Naive thymus-derived CD4-positive, alpha-beta T cell (primary cell): ENCODE data around the gene PKP4. TPM values are rescaled to one million over a fixed set of nuclear protein-coding genes. Genes with fewer than 3 reads are reported as not detected.

Experiments
- ATAC-seq: fragments of 150-1000 bp; cut with Tn5 transposase; 2 replicates; pipeline ENCODE4 v1.10.0; 2021; ENCODE audit warnings: mild to moderate bottlenecking, moderate library complexity
- CTCF ChIA-PET: fragments of 350-600 bp; sonication (Branson Sonifier 250); formaldehyde crosslinking; loops from one replicate; lab custom pipeline; 2021; ENCODE audit warnings: antibody characterized with exemption; lab: Charles Lee
- POLR2A ChIA-PET: fragments of 350-600 bp; sonication (Branson Sonifier 250); formaldehyde crosslinking; loops from one replicate; lab custom pipeline; 2021; ENCODE audit warnings: antibody characterized with exemption, inconsistent platforms; lab: Charles Lee
- DNase-seq, 9 donors: peaks; one replicate each; pipeline versions ENCODE4 v3.0.0 to v3.0.0-alpha.2; 2020 to 2022; ENCODE audit warnings: mixed read lengths in 1 of 9
- H3K27ac ChIP-seq: one replicate; pipeline ENCODE4 v1.7.0; 2013; ENCODE audit warnings: mild to moderate bottlenecking, low read depth, low read length, moderate library complexity
- H3K27me3 ChIP-seq, 2 donors: one replicate each; pipeline ENCODE4 v1.7.0; 2013; ENCODE audit warnings: low read length in 2 of 2, mild to moderate bottlenecking in 2 of 2, moderate library complexity in 2 of 2; ENCODE audit not compliant: control insufficient read depth in 2 of 2, insufficient read depth in 2 of 2
- H3K36me3 ChIP-seq, 3 experiments: 1 replicate in 2 of 3; 2 replicates in 1 of 3; pipeline ENCODE4 v1.7.0; 2013; ENCODE audit warnings: low read length in 3 of 3, mild to moderate bottlenecking in 3 of 3, moderate library complexity in 1 of 3; ENCODE audit not compliant: insufficient read depth in 3 of 3, control insufficient read depth in 2 of 3
- H3K4me1 ChIP-seq, 2 donors: one replicate each; pipeline ENCODE4 v1.7.0; 2013; ENCODE audit warnings: low read length in 2 of 2, mild to moderate bottlenecking in 2 of 2, moderate library complexity in 1 of 2; ENCODE audit not compliant: control insufficient read depth in 2 of 2, insufficient read depth in 2 of 2
- H3K4me3 ChIP-seq: 2 replicates; pipeline ENCODE4 v1.7.0; 2013; ENCODE audit warnings: mild to moderate bottlenecking, low read length
- H3K9me3 ChIP-seq, 3 experiments: 1 replicate in 2 of 3; 2 replicates in 1 of 3; pipeline ENCODE4 v1.7.0; 2013; ENCODE audit warnings: low read length in 3 of 3; ENCODE audit not compliant: control insufficient read depth in 2 of 3
- H3K27ac Mint-ChIP-seq, 9 donors: one replicate each; pipeline ENCODE4 v1.8.0; 2020 to 2022; ENCODE audit warnings: mixed read lengths in 9 of 9, mild to moderate bottlenecking in 8 of 9, moderate library complexity in 5 of 9, inconsistent platforms in 2 of 9
- H3K27me3 Mint-ChIP-seq, 5 donors: one replicate each; pipeline ENCODE4 v1.8.0; 2021 to 2022; ENCODE audit warnings: mixed read lengths in 5 of 5, mild to moderate bottlenecking in 1 of 5
- H3K36me3 Mint-ChIP-seq, 5 donors: one replicate each; pipeline ENCODE4 v1.8.0; 2020 to 2022; ENCODE audit warnings: mixed read lengths in 5 of 5, mild to moderate bottlenecking in 3 of 5, inconsistent platforms in 1 of 5
- H3K4me1 Mint-ChIP-seq, 7 donors: one replicate each; pipeline ENCODE4 v1.8.0; 2020 to 2022; ENCODE audit warnings: mixed read lengths in 7 of 7, mild to moderate bottlenecking in 3 of 7, inconsistent platforms in 1 of 7
- H3K4me3 Mint-ChIP-seq, 10 donors: one replicate each; pipeline ENCODE4 v1.8.0; 2020 to 2022; ENCODE audit warnings: mild to moderate bottlenecking in 10 of 10, mixed read lengths in 10 of 10, moderate library complexity in 6 of 10, inconsistent platforms in 2 of 10
- H3K9me3 Mint-ChIP-seq, 11 donors: one replicate each; pipeline ENCODE4 v1.8.0; 2020 to 2022; ENCODE audit warnings: mixed read lengths in 11 of 11, mild to moderate bottlenecking in 4 of 11, inconsistent platforms in 1 of 11, moderate library complexity in 1 of 11
- intact Hi-C, 2 donors: fragments of 100-400 bp; cut with micrococcal nuclease; formaldehyde crosslinking; loops; one replicate each; pipeline ENCODE4 v1.15.1; 2023
- polyA plus RNA-seq, 2 donors: library from polyadenylated mRNA; unstranded; fragments of 300-500 nt; fragmentation: Illumina TruSeq; gene quantifications; one replicate each; pipeline ENCODE4 v1.2.3, GENCODE V29; 2021
- total RNA-seq, 6 experiments: library from RNA in 5 of 6; stranded (reverse) in 5 of 6; gene quantifications; 1 replicate in 5 of 6; 2 replicates in 1 of 6; pipeline ENCODE4 v1.2.3 and lab custom pipeline; 2021 to 2026

Gene PKP4
- total and polyA plus RNA-seq, 7 experiments from 2014 or later: 1.3 to 33.2 (median 16.6) TPM

DNA sequence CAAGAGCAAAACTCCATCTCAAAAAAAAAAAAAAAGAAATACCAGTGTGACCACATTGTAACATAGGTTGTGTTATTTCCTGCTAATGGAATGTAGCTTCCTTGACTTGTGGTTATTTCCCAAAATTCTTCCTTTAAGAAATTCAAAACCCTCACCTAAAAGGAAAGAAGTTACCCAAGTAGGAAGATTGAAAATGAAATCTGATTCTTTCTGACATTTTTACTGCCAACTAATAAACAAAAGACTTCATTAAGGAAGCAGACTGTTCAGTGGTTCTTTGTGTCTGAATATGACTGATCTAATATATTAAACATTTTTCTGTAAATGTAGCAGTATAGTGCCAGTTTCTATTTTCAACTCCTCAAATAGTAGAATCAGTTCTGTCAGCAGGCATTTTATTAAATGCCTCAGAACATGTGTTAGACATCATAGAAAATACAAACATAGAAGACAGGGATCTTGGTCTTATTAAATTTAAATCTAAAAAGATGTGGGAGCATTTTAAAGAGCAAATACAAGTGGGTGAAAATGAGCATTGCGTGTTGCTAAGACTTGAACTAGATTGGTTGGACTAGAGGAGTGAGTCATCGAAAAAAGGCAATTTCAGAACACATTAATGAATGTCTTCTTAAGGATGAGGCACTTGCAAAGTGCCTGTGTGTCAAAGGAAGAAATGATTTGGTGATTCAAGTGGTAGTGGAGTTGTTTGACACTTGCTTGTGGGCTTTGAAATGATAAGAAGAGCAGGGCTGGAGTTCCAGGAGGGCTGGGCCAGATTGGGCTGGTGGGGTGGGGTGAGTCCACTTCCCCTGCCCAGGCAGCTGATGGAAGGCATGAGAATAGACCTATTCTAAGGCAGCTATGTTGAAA lies 53.4 kb downstream of the PKP4 start:
- intact Hi-C loops: no loop called here

DNA sequence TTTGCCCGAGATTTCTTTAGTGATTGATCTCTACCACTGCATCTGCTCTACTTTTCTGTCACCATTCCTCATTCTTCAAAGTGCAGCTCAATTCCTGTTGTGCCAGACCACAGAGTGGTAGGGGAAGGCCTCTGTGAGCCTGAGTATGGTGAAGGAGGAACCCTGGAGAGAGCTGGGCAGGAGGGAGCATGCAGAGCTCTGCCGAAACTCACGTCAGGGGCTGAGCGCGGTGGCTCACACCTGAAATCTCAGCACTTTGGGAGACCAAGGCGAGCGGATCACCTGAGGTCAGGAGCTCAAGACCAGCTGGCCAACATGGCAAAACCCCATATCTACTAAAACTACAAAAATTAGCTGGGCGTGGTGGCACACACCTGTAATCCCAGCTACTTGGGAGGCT lies 54.1 kb downstream of the PKP4 start:
- CTCF ChIA-PET: no interaction called here
- Histone ChIP-seq H3K36me3 (no peaks in the 10 kb centered on the region), H3K4me3 (no peak overlapping the region), H3K9me3 (no peaks in the 10 kb centered on the region), H3K27me3 (no peaks in the 10 kb centered on the region), H3K27ac (no peak overlapping the region), H3K4me1 (no peaks in the 10 kb centered on the region)
- intact Hi-C loops: no loop called here
- Mint-ChIP-seq H3K9me3 (peaks cover 0 to 1% (median 0%) of the 10 kb centered on the region in 11 donors), H3K27me3 (no peaks in the 10 kb centered on the region), H3K4me1 (peaks cover 0 to 7% (median 4%) of the 10 kb centered on the region in 7 donors), H3K36me3 (peaks cover 6 to 19% (median 8%) of the 10 kb centered on the region in 5 donors), H3K27ac (no peak overlapping the region), H3K4me3 (no peak overlapping the region)
- no peak for ATAC-seq
- POLR2A ChIA-PET: no interaction called here
- DNase-seq: no peak

More for the DNA sequence above, 53.4 kb downstream of the PKP4 start:
- no peak for ATAC-seq
- Histone ChIP-seq H3K27me3 (no peaks in the 10 kb centered on the region), H3K36me3 (no peaks in the 10 kb centered on the region), H3K4me3 (no peak overlapping the region), H3K27ac (no peak overlapping the region), H3K9me3 (no peaks in the 10 kb centered on the region), H3K4me1 (no peaks in the 10 kb centered on the region)
- Mint-ChIP-seq H3K4me1 (peaks cover 0 to 10% (median 4%) of the 10 kb centered on the region in 7 donors), H3K4me3 (no peak overlapping the region), H3K9me3 (peaks cover 0 to 1% (median 0%) of the 10 kb centered on the region in 11 donors), H3K27me3 (no peaks in the 10 kb centered on the region), H3K36me3 (peaks cover 6 to 19% (median 8%) of the 10 kb centered on the region in 5 donors), H3K27ac (no peak overlapping the region)
- ChIA-PET CTCF (no interaction called here), POLR2A (no interaction called here)
- DNase-seq: no peak

DNA sequence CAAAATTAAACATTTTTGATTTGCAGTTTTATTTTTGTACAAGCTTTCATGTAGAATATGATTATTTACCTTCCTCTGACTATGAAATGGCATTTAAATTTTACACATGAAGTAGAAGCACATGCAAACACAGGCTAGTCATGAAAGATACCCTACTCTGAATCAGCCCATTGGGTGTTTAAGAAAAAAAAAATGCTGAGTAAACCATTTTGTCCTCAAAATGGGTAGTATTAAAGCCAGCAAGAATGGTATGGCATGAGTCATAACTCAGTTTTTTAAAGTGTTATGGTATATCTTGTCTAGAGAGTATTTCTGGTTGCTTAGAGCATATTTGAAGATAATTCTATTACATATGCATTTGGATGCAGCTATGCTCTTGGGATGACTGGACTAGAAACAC lies 55.0 kb downstream of the PKP4 start:
- no peak overlapping the region for H3K4me3 ChIP-seq

DNA sequence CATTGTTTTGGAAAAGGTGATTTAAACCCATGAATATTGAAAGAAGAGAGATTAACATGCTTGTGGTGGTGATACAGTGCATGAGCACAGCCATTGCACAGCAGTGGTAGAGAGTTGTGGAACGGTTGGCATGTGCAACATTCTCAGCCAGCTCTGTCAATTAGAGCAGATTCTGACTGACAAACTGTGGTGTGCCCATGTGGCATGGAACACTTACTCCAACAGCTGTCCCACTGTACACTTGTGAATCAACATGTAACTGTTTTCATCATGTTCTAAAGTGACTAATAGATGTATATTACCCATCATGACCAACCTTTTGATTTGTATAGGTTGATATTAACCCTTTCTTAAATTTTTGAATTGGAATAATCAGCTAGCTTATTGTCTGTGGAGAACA lies 55.6 kb downstream of the PKP4 start:
- H3K4me3 Mint-ChIP-seq: no peak overlapping the region
- intact Hi-C loops: no loop called here
- ATAC-seq: no peak
- CTCF ChIA-PET: no interaction called here
- no peaks in the 10 kb centered on the region for H3K36me3 ChIP-seq
- H3K27ac ChIP-seq: no peak overlapping the region
- no peaks in the 10 kb centered on the region for H3K27me3 Mint-ChIP-seq
- H3K36me3 Mint-ChIP-seq: peaks cover 4 to 15% (median 8%) of the 10 kb centered on the region in 5 donors
- peaks cover 0 to 6% (median 3%) of the 10 kb centered on the region in 7 donors for H3K4me1 Mint-ChIP-seq
- POLR2A ChIA-PET: no interaction called here
- DNase-seq: no peak
- no peaks in the 10 kb centered on the region for H3K27me3 ChIP-seq
- H3K27ac Mint-ChIP-seq: no peak overlapping the region
- H3K9me3 ChIP-seq: no peaks in the 10 kb centered on the region
- H3K9me3 Mint-ChIP-seq: peaks cover 0 to 1% (median 0%) of the 10 kb centered on the region in 11 donors
- H3K4me3 ChIP-seq: no peak overlapping the region
- H3K4me1 ChIP-seq: no peaks in the 10 kb centered on the region

More for the DNA sequence above, 55.0 kb downstream of the PKP4 start:
- Histone ChIP-seq H3K9me3 (no peaks in the 10 kb centered on the region), H3K27me3 (no peaks in the 10 kb centered on the region), H3K4me1 (no peaks in the 10 kb centered on the region), H3K36me3 (no peaks in the 10 kb centered on the region), H3K27ac (no peak overlapping the region)
- CTCF ChIA-PET: no interaction called here
- H3K27ac Mint-ChIP-seq: no peak overlapping the region
- intact Hi-C loops: no loop called here
- ATAC-seq (no peak), DNase-seq (no peak)
- peaks cover 6 to 19% (median 8%) of the 10 kb centered on the region in 5 donors for H3K36me3 Mint-ChIP-seq
- H3K27me3 Mint-ChIP-seq: no peaks in the 10 kb centered on the region
- H3K4me1 Mint-ChIP-seq: peaks cover 0 to 7% (median 4%) of the 10 kb centered on the region in 7 donors
- no peak overlapping the region for H3K4me3 Mint-ChIP-seq
- POLR2A ChIA-PET: no interaction called here
- peaks cover 0 to 1% (median 0%) of the 10 kb centered on the region in 11 donors for H3K9me3 Mint-ChIP-seq

DNA sequence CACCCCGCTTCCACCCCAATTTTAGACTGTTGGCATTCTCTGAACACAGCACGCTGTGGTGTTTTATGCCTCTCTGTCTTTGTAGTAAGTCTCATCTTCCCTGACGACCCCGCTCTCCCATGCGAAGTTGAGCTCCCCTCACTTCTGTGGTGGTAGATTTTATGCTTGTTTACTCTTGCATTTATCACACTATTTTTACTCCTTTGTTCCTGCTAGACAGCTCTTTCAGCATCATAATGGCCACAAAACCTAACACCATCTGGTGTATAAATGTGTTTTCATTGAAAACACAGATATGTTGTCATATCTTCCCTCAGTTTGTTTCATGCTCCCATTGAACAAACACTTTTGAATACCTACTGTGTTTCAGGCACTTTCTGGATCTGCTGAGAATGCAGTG lies 57.1 kb downstream of the PKP4 start:
- intact Hi-C loops: no loop called here
- H3K27me3 Mint-ChIP-seq: no peaks in the 10 kb centered on the region
- peaks cover 0 to 1% (median 0%) of the 10 kb centered on the region in 11 donors for H3K9me3 Mint-ChIP-seq
- Histone ChIP-seq H3K36me3 (no peaks in the 10 kb centered on the region), H3K9me3 (no peaks in the 10 kb centered on the region), H3K4me1 (no peaks in the 10 kb centered on the region), H3K27ac (no peak overlapping the region), H3K4me3 (no peak overlapping the region), H3K27me3 (no peaks in the 10 kb centered on the region)
- no peak for DNase-seq
- peaks cover 1 to 15% (median 8%) of the 10 kb centered on the region in 5 donors for H3K36me3 Mint-ChIP-seq
- POLR2A ChIA-PET: no interaction called here
- no peak overlapping the region for H3K27ac Mint-ChIP-seq
- no peak overlapping the region for H3K4me3 Mint-ChIP-seq
- ATAC-seq: no peak
- peaks cover 0 to 8% (median 1%) of the 10 kb centered on the region in 7 donors for H3K4me1 Mint-ChIP-seq
- CTCF ChIA-PET: no interaction called here

DNA sequence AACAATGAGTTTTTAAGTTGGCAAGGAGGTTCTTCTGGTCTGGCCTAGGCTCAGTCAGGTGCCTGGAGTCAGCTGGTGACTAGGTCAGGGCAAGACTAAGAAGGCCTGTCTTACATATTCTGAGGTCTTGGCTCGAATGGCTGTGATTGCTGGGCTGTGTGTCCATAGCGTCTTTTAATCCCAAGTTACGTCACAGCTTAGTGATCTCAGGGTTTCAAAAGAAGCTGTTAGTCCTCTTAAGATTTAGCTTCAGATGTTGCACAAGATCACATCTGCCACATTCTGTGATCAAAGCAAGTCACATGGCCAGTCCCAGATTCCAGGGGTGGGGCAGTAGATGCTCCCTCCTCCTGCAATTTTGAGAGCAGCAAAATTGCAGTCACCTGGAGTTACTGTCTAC lies 61.3 kb downstream of the PKP4 start:
- ChIA-PET CTCF (no interaction called here), POLR2A (no interaction called here)
- Mint-ChIP-seq H3K4me1 (peaks cover 0 to 6% (median 2%) of the 10 kb centered on the region in 7 donors), H3K9me3 (peaks cover 0 to 15% (median 3%) of the 10 kb centered on the region in 11 donors), H3K27me3 (no peaks in the 10 kb centered on the region), H3K36me3 (peaks cover 7 to 31% (median 23%) of the 10 kb centered on the region in 5 donors), H3K27ac (no peak overlapping the region), H3K4me3 (no peak overlapping the region)
- no peaks in the 10 kb centered on the region for H3K4me1 ChIP-seq
- no peak overlapping the region for H3K4me3 ChIP-seq
- intact Hi-C loops: no loop called here
- ATAC-seq (no peak), DNase-seq (no peak)
- H3K27ac ChIP-seq: no peak overlapping the region
- no peaks in the 10 kb centered on the region for H3K36me3 ChIP-seq
- H3K27me3 ChIP-seq: no peaks in the 10 kb centered on the region
- no peaks in the 10 kb centered on the region for H3K9me3 ChIP-seq
